HEK293T (cell line): ENCODE measurements around the gene STH.

Experiments used
- CTCF ChIA-PET: fragments of 350-600 bp; formaldehyde crosslinking; extraction: SDS; loops from one replicate; lab custom pipeline; 2021; ENCODE audit warnings: antibody characterized with exemption, inconsistent platforms; lab: Yijun Ruan, JAX
- POLR2A ChIA-PET: fragments of 350-600 bp; formaldehyde crosslinking; extraction: SDS; loops from one replicate; lab custom pipeline; 2020; ENCODE audit warnings: antibody characterized with exemption, inconsistent platforms; lab: Yijun Ruan, JAX
- DNase-seq: peaks from one replicate; pipeline ENCODE4 v3.0.0; 2012; ENCODE audit warnings: mixed read lengths; ENCODE audit errors: extremely low spot score
- ARNT ChIP-seq: fragments of 450-650 bp; IDR thresholded peaks from 2 replicates; pipeline ENCODE4 v1.6.1; 2017; ENCODE audit warnings: mild to moderate bottlenecking
- BHLHE40 ChIP-seq: fragments of 450-650 bp; IDR thresholded peaks from 2 replicates; pipeline ENCODE4 v1.6.1; 2016; ENCODE audit warnings: mild to moderate bottlenecking, moderate library complexity, borderline replicate concordance
- CTBP1 ChIP-seq: fragments of 450-650 bp; IDR thresholded peaks from 2 replicates; pipeline ENCODE4 v1.6.1; 2016; ENCODE audit warnings: borderline replicate concordance
- ELF4 ChIP-seq: fragments of 450-650 bp; IDR thresholded peaks from 2 replicates; pipeline ENCODE4 v1.6.1; 2017; ENCODE audit warnings: antibody characterized with exemption
- FOXA1 ChIP-seq: fragments of 450-650 bp; IDR thresholded peaks from 2 replicates; pipeline ENCODE4 v1.6.1; 2016; ENCODE audit warnings: mild to moderate bottlenecking
- FOXK2 ChIP-seq: fragments of 450-650 bp; IDR thresholded peaks from 2 replicates; pipeline ENCODE4 v1.6.1; 2016; ENCODE audit warnings: mild to moderate bottlenecking
- FOXM1 ChIP-seq: fragments of 450-650 bp; IDR thresholded peaks from 2 replicates; pipeline ENCODE4 v1.6.1; 2017; ENCODE audit warnings: mild to moderate bottlenecking, borderline replicate concordance
- HDGF ChIP-seq: fragments of 450-650 bp; IDR thresholded peaks from 2 replicates; pipeline ENCODE4 v1.6.1; 2017; ENCODE audit warnings: antibody characterized with exemption, borderline replicate concordance
- L3MBTL2 ChIP-seq: fragments of 450-650 bp; conservative IDR thresholded peaks from 2 replicates; pipeline ENCODE4 v1.6.1; 2016; ENCODE audit warnings: mild to moderate bottlenecking
- LEF1 ChIP-seq: fragments of 450-650 bp; IDR thresholded peaks from 2 replicates; pipeline ENCODE4 v1.6.1; 2017; ENCODE audit warnings: mild to moderate bottlenecking, borderline replicate concordance
- NFRKB ChIP-seq: fragments of 450-650 bp; IDR thresholded peaks from 2 replicates; pipeline ENCODE4 v1.6.1; 2016; ENCODE audit warnings: mild to moderate bottlenecking, moderate library complexity
- SP1 ChIP-seq: fragments of 450-650 bp; IDR thresholded peaks from 2 replicates; pipeline ENCODE4 v1.6.1; 2017
- SUZ12 ChIP-seq: fragments of 450-650 bp; IDR thresholded peaks from 2 replicates; pipeline ENCODE4 v1.6.1; 2016; ENCODE audit warnings: mild to moderate bottlenecking
- TARDBP ChIP-seq: fragments of 450-650 bp; IDR thresholded peaks from 2 replicates; pipeline ENCODE4 v1.6.1; 2016
- ZNF384 ChIP-seq: fragments of 450-650 bp; IDR thresholded peaks from 2 replicates; pipeline ENCODE4 v1.6.1; 2016
- TF ChIP-seq, protein P1 (sequence below): fragments of 450-650 bp; IDR thresholded peaks from 2 replicates; pipeline ENCODE4 v1.6.1; 2016

STH gene

GRCh38 chr17:45970659-45971058 is 28.4 kb upstream of the STH start:
- ChIA-PET POLR2A (no interaction called here), CTCF (interaction anchor here (1.4 kb wide), 1 partner anchor 21 kb away, joined by 4 read pairs; no protein-coding TSS in a partner anchor)
- DNase-seq, result no peak
- TF ChIP-seq FOXK2, result no peak
- no peak for TF ChIP-seq BHLHE40
- no peak for TF ChIP-seq ARNT

DNA sequence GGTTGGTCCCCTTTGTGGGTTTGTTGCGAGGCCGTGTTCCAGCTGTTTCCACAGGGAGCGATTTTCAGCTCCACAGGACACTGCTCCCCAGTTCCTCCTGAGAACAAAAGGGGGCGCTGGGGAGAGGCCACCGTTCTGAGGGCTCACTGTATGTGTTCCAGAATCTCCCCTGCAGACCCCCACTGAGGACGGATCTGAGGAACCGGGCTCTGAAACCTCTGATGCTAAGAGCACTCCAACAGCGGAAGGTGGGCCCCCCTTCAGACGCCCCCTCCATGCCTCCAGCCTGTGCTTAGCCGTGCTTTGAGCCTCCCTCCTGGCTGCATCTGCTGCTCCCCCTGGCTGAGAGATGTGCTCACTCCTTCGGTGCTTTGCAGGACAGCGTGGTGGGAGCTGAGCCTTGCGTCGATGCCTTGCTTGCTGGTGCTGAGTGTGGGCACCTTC is 27.3 kb upstream of the STH start:
- DNase-seq, result no peak
- no peak for TF ChIP-seq FOXA1
- POLR2A ChIA-PET, result no interaction called here
- CTCF ChIA-PET, result interaction anchor here (0.5 to 1.4 kb wide), 3 partner anchors 19 to 104 kb away, joined by 3 to 4 read pairs (median 4); no protein-coding TSS in a partner anchor

DNA sequence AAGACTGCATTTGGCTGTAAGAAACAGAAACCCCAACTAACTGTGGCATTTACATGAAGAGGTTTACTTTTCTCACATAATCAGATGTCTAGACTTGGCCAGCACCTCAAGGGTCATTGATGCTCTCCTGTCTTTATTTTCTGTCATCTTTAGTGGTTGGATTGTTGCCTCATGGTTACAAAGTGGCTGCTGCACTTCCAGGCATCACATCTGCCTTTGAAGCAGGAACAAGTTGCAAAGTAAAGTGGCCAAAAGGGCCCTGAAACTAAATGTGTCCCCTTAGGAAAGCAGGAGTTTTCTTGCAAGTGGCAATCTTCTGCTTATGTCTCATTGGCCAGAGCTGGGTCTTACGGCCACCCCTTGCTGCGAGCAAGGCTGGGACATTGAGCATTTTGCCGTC is 26.5 kb upstream of the STH start:
- POLR2A ChIA-PET, result no interaction called here
- DNase-seq, result no peak
- CTCF ChIA-PET, result interaction anchor here (1.0 to 1.4 kb wide), 2 partner anchors 18 to 23 kb away, joined by 3 to 4 read pairs; no protein-coding TSS in a partner anchor
- no peak for TF ChIP-seq TARDBP
- TF ChIP-seq SUZ12, result no peak
- TF ChIP-seq CTBP1, result no peak
- no peak for TF ChIP-seq ELF4
- TF ChIP-seq LEF1, result no peak
- no peak for TF ChIP-seq HDGF
- TF ChIP-seq, protein P1, sequence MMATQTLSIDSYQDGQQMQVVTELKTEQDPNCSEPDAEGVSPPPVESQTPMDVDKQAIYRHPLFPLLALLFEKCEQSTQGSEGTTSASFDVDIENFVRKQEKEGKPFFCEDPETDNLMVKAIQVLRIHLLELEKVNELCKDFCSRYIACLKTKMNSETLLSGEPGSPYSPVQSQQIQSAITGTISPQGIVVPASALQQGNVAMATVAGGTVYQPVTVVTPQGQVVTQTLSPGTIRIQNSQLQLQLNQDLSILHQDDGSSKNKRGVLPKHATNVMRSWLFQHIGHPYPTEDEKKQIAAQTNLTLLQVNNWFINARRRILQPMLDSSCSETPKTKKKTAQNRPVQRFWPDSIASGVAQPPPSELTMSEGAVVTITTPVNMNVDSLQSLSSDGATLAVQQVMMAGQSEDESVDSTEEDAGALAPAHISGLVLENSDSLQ, result no peak
- no peak for TF ChIP-seq L3MBTL2
- no peak for TF ChIP-seq ZNF384
- no peak for TF ChIP-seq NFRKB
- TF ChIP-seq BHLHE40, result no peak
- no peak for TF ChIP-seq FOXM1
- TF ChIP-seq ARNT, result no peak
- TF ChIP-seq SP1, result no peak

DNA sequence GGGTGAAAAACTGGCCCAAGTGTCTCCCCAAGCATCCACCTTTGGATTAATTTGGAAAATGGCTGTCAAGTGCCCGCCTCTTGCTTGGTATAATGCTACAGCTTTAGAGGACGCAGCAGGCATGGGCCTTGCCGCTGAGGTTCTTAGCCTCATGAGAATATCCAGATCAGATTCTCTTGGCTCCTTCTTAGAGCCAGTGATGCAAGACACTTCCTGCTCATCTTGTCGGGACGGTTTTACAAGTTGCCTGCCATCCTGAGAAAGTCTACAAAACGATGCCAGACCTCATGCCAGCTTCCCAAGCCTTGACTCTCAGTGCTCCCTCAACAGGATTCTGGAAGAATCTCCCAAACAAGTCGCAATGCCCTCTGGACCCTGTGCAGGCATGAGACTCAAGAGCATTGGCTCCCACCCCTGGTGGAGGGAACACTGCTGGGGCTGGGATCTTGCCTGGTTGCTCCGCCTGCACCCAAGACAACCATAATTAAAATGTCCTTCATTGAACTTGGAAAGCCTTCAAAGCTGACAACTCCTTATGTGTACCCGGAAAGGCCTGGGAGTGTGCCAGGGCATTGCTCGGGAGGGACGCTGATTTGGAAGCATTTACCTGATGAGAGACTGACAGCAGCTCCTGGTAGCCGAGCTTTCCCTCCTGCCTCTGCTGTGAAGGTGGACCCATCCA is 25.8 kb upstream of the STH start:
- ChIA-PET POLR2A (no interaction called here), CTCF (interaction anchor here (1.0 kb wide), 1 partner anchor 24 kb away, joined by 3 read pairs; no protein-coding TSS in a partner anchor)
- no peak for DNase-seq
- TF ChIP-seq L3MBTL2, result no peak
- TF ChIP-seq, protein P1, result no peak
- no peak for TF ChIP-seq ARNT
- no peak for TF ChIP-seq ELF4
- no peak for TF ChIP-seq SUZ12
- TF ChIP-seq BHLHE40, result no peak
- TF ChIP-seq NFRKB, result no peak
- TF ChIP-seq CTBP1, result no peak
- no peak for TF ChIP-seq SP1
- no peak for TF ChIP-seq ZNF384
- TF ChIP-seq FOXA1, result no peak
- TF ChIP-seq LEF1, result no peak
- no peak for TF ChIP-seq FOXK2
- no peak for TF ChIP-seq FOXM1
- no peak for TF ChIP-seq HDGF
- TF ChIP-seq TARDBP, result no peak

DNA sequence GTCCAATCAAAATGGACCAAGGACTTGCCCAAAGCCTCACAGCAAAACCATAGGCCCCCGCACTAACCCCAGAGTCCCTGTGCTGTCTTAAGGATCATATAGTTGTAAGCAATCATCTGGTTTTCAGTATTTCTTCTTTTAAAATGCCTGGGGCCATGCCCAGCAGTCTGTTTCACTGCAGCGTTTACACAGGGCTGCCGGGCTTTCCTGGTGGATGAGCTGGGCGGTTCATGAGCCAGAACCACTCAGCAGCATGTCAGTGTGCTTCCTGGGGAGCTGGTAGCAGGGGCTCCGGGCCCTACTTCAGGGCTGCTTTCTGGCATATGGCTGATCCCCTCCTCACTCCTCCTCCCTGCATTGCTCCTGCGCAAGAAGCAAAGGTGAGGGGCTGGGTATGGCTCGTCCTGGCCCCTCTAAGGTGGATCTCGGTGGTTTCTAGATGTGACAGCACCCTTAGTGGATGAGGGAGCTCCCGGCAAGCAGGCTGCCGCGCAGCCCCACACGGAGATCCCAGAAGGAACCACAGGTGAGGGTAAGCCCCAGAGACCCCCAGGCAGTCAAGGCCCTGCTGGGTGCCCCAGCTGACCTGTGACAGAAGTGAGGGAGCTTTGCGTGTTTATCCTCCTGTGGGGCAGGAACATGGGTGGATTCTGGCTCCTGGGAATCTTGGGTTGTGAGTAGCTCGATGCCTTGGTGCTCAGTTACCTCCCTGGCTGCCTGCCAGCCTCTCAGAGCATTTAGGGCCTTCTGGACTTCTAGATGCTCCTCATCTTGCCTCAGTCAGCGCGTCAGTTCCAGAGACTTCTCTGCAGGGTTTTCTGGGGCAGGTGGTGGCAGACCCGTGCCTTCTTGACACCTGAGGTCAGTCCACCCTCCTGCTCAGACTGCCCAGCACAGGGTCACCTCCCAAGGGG is 24.8 kb upstream of the STH start:
- ChIA-PET POLR2A (no interaction called here), CTCF (no interaction called here)
- no peak for TF ChIP-seq FOXA1
- TF ChIP-seq ARNT, result no peak
- TF ChIP-seq TARDBP, result no peak
- TF ChIP-seq NFRKB, result no peak
- TF ChIP-seq CTBP1, result no peak
- TF ChIP-seq ZNF384, result no peak
- TF ChIP-seq LEF1, result no peak
- no peak for TF ChIP-seq HDGF
- no peak for TF ChIP-seq SP1
- TF ChIP-seq BHLHE40, result no peak
- TF ChIP-seq FOXK2, result no peak
- no peak for TF ChIP-seq L3MBTL2
- no peak for TF ChIP-seq ELF4
- TF ChIP-seq FOXM1, result no peak
- TF ChIP-seq, protein P1, result no peak
- no peak for TF ChIP-seq SUZ12
- no peak for DNase-seq
